BLaER1 treated with 17β-estradiol and CSF1 and Interleukin-3, amounts not matched to agents 10 nM and 100 nM (cell line): ENCODE measurements around the gene RAD9A.
A peak's percentile ranks its signal among the peaks of the same experiment; 100 is the strongest.

ENCODE experiments used
- H3K27ac ChIP-seq, 11 experiments: shearing (Covaris generic); formaldehyde crosslinking; 2 replicates each; pipeline ENCODE4 v1.8.1; 2022
- H3K27me3 ChIP-seq, 11 experiments: shearing (Covaris generic); formaldehyde crosslinking; 2 replicates each; pipeline ENCODE4 v1.8.1; 2022
- H3K36me3 ChIP-seq, 11 experiments: shearing (Covaris generic); formaldehyde crosslinking; 2 replicates each; pipeline ENCODE4 v1.8.1; 2022
- H3K4me1 ChIP-seq, 10 experiments: shearing (Covaris generic); formaldehyde crosslinking; 2 replicates each; pipeline ENCODE4 v1.8.1; 2022
- H3K4me2 ChIP-seq, 11 experiments: shearing (Covaris generic); formaldehyde crosslinking; 2 replicates each; pipeline ENCODE4 v1.8.1; 2022
- H3K4me3 ChIP-seq, 10 experiments: shearing (Covaris generic); formaldehyde crosslinking; 2 replicates each; pipeline ENCODE4 v1.8.1; 2022
- H3K9ac ChIP-seq, 11 experiments: shearing (Covaris generic); formaldehyde crosslinking; 2 replicates each; pipeline ENCODE4 v1.8.1; 2022
- H3K9me3 ChIP-seq, 11 experiments: shearing (Covaris generic); formaldehyde crosslinking; replicated peaks in 1 of 11; 2 replicates each; pipeline ENCODE4 v1.8.1; 2022
- H4K20me1 ChIP-seq, 11 experiments: shearing (Covaris generic); formaldehyde crosslinking; 2 replicates each; pipeline ENCODE4 v1.8.1; 2022
- Cebpa-rat ChIP-seq, 11 experiments: shearing (Covaris generic); IDR thresholded peaks; 2 replicates each; pipeline ENCODE4 v1.8.1; 2022

The RAD9A gene

GRCh38 chr11:67440229-67441097 lies 48.7 kb downstream of the RAD9A start:
- H3K4me3 ChIP-seq = peak overlapping the region in 6 of 10 experiments; percentile 1 to 38 (median 20); a peak in 6 of 20 replicates
- peak overlapping the region; percentile 18 to 88 (median 56); a peak in 20 of 22 replicates for H3K9ac ChIP-seq
- peaks cover 14 to 62% (median 37%) of the 10 kb centered on the region in 11 experiments; a peak in 20 of 22 replicates for H4K20me1 ChIP-seq
- H3K9me3 ChIP-seq = no peaks in the 10 kb centered on the region
- H3K4me2 ChIP-seq = peak overlapping the region; percentile 88 to 99 (median 98)
- peaks cover 7 to 58% (median 11%) of the 10 kb centered on the region in 11 experiments for H3K36me3 ChIP-seq
- no peak for TF ChIP-seq Cebpa-rat (IDR thresholded peaks at IDR 0.05)
- no peaks in the 10 kb centered on the region for H3K27me3 ChIP-seq
- H3K4me1 ChIP-seq = peaks cover 88 to 94% (median 91%) of the 10 kb centered on the region in 10 experiments
- H3K27ac ChIP-seq = peak overlapping the region in 8 of 11 experiments; percentile 2 to 97 (median 29); a peak in 12 of 22 replicates

DNA sequence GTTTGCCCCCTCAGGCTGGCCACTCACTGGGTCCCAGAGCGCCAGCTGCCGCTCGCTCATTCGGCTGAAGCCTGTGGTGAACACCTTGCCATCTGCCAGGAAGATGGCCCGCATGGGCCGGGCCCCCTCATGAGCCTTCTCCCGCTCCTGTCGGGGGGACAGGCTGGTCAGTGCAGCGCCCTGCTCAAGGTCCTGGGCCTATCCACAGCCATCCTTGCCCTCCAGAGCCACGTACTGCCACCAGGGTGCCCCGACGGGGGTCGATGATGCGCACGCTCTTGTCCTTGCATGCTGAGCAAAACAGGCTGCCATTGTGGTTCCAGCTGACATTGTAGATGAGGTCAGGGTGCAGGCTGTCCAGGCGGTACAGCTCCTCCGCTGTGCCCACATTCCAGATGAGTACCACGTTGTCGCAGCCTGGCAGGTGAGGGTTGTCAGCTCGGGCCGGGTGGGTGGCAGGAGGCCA lies 49.3 kb downstream of the RAD9A start:
- H3K9ac ChIP-seq = peak overlapping the region in 10 of 11 experiments; percentile 18 to 88 (median 56); a peak in 19 of 22 replicates
- H3K4me3 ChIP-seq = peak overlapping the region in 5 of 10 experiments; percentile 1 to 34 (median 23); a peak in 5 of 20 replicates
- peaks cover under 1 to 51% (median 4%) of the 10 kb centered on the region in 11 experiments; a peak in 18 of 22 replicates for H3K36me3 ChIP-seq
- TF ChIP-seq Cebpa-rat (IDR thresholded peaks at IDR 0.05) = no peak
- H3K4me1 ChIP-seq = peaks cover 86 to 94% (median 91%) of the 10 kb centered on the region in 10 experiments
- no peaks in the 10 kb centered on the region for H3K9me3 ChIP-seq
- peak overlapping the region in 8 of 11 experiments; percentile 2 to 97 (median 29); a peak in 12 of 22 replicates for H3K27ac ChIP-seq
- no peaks in the 10 kb centered on the region for H3K27me3 ChIP-seq
- peaks cover 7 to 56% (median 30%) of the 10 kb centered on the region in 11 experiments; a peak in 20 of 22 replicates for H4K20me1 ChIP-seq
- H3K4me2 ChIP-seq = peak overlapping the region; percentile 88 to 99 (median 98)

DNA sequence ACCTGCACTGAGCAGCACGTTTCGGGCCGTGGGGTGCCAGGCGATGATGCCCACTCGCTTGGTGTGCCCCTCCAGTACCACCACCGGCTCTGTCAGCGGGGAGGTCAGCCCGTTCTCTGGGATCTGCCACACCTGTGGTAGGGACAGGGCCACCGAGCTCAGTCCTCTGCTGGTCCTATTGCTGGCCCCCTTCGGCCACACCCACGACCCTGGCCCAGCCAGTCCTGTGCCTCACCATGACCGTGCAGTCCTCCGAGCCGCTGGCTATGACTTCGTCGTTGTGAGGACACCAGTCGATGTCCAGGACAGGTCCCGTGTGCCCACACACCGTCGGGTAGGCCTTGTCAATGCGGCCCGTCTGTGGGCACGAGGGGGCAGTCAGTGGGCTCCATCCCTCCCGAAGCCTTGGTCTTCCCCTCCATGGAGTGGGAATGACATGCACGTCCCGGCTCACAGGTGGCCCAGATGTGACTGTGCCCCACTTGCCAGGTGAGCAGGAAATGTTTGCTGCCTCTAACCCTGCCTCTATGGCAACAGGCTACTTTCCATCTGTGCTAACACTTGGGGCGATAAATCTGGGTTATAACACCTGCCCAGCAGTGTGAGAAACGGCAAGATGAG lies 50.1 kb downstream of the RAD9A start:
- H3K27ac ChIP-seq = no peak overlapping the region
- no peak for TF ChIP-seq Cebpa-rat (IDR thresholded peaks at IDR 0.05)
- peak overlapping the region in 3 of 10 experiments; percentile 72 to 78 (median 73); a peak in 6 of 20 replicates for H3K4me3 ChIP-seq

DNA sequence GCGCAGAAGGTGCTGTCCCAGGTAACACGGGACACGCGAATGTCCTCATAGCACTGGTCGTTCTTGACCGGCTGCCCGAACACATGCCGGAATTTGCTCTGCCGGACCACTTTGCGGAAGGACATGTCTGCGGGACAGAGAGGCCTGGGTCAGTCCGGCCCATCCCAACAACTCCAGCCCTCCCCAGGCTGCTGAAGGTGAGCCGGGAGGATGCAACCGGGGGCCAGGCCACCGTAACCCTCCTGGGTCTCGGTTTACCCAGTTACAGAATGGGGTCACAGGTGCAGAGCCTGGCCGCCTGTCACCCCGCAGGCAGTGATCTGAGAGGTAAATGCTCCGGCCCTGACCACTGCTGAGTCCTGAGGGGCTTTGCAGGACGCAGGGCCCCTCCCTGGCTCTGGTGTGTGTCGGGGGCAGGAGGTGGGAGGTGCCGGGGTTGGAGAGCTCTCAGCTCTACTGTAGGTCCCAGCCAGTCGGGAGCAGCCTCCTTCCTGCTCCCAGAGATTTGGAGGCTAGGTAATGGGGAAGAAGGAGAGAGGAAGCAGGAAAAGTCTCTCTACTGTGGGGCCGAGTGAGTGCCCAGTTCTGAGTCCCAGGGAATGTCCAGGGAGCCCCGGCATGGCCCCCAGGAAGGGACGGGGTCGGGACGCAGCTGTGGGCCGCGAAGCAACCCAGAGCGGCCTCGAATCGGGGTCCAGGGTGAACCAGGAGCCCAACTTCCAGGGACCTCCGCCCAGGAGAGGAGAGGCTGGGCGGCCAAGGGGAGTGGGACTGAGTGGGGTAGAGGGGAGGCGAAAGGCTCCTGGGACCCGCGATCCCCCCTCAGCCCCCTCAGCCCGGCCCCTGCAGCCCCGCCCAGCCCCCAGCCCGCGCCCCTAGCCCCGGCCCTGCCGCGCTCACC lies 51.0 kb downstream of the RAD9A start:
- Histone ChIP-seq H3K4me3 (peak overlapping the region; percentile 41 to 79 (median 66)), H3K9me3 (no peaks in the 10 kb centered on the region), H3K36me3 (peaks cover 0 to 45% (median 0%) of the 10 kb centered on the region in 11 experiments; a peak in 9 of 22 replicates), H3K4me2 (peak overlapping the region; percentile 88 to 99 (median 98)), H3K4me1 (peaks cover 86 to 97% (median 93%) of the 10 kb centered on the region in 10 experiments), H3K27me3 (no peaks in the 10 kb centered on the region), H3K9ac (peak overlapping the region; percentile 64 to 83 (median 70)), H3K27ac (peak overlapping the region; percentile 46 to 74 (median 60); a peak in 19 of 22 replicates), H4K20me1 (peaks cover 0 to 53% (median 23%) of the 10 kb centered on the region in 11 experiments; a peak in 14 of 22 replicates)
- TF ChIP-seq Cebpa-rat (IDR thresholded peaks at IDR 0.05) = no peak

More for the DNA sequence above, 50.1 kb downstream of the RAD9A start:
- Histone ChIP-seq H3K4me2 (peak overlapping the region; percentile 88 to 99 (median 98)), H3K27me3 (no peaks in the 10 kb centered on the region), H4K20me1 (peaks cover 0 to 54% (median 25%) of the 10 kb centered on the region in 11 experiments; a peak in 14 of 22 replicates), H3K9ac (peak overlapping the region in 3 of 11 experiments; percentile 1 to 83 (median 79); a peak in 2 of 22 replicates), H3K9me3 (no peaks in the 10 kb centered on the region), H3K36me3 (peaks cover 0 to 49% (median 0%) of the 10 kb centered on the region in 11 experiments; a peak in 9 of 22 replicates), H3K4me1 (peaks cover 86 to 95% (median 91%) of the 10 kb centered on the region in 10 experiments)

- Histone ChIP-seq H4K20me1 (peaks cover 0 to 25% (median 8%) of the 10 kb centered on the region in 11 experiments; a peak in 12 of 22 replicates), H3K4me2 (peak overlapping the region; percentile 86 to 99 (median 90); a peak in 18 of 22 replicates), H3K9ac (0 out of 22 replicates have a peak overlapping the region, but pooled peaks of 1 of the 11 experiments have one; percentile 18), H3K4me1 (peaks cover 81 to 92% (median 86%) of the 10 kb centered on the region in 10 experiments), H3K9me3 (no peaks in the 10 kb centered on the region), H3K27me3 (no peaks in the 10 kb centered on the region), H3K36me3 (peaks cover 0 to 21% (median 0%) of the 10 kb centered on the region in 11 experiments; a peak in 7 of 22 replicates), H3K27ac (no peak overlapping the region), H3K4me3 (no peak overlapping the region)
- TF ChIP-seq Cebpa-rat (IDR thresholded peaks at IDR 0.05) = no peak
Observed at GRCh38 chr11:67445515-67445914, 53.7 kb downstream of the RAD9A start.
